ENCODE data around the gene ACOT7.

- TF ChIP-seq CTCF (conservative IDR thresholded peaks at IDR 0.05; ENCODE audit: low read length): no peak
- no peak for TF ChIP-seq EZH2phosphoT487 (IDR thresholded peaks at IDR 0.05; ENCODE audit: borderline replicate concordance, low read depth, low read length)
Measured at GRCh38 chr1:6243053-6243834, 150.3 kb downstream of the ACOT7 start.

All from OCI-LY7 (cell line).